Measurements from ENCODE around the gene GABRG2. TPM values are rescaled to one million over a fixed set of nuclear protein-coding genes. Genes with fewer than 3 reads are reported as not detected.

The GABRG2 gene
- total RNA-seq, 4 donors from 2014 or later: 0.14 TPM; not detected in 3

DNA sequence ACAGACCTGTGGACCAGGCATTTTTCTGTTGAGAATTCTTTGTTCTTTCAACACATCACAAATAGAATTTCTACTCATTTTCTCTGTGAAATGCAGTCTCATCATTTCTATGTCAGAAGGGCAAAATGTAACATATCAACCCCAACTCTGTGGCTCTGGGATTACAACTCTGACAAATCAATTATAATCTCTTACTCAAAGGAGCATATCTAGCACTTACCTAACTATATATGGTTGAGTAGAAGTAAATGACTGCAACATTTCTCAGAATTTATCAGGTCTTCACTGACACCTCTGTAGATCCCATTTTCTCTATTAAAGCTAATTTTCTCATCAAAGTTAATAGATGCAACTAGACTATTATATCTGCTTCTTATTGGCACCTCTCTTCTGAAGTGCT lies 64.8 kb downstream of the GABRG2 start:
- Histone ChIP-seq H3K36me3 (no peaks in the 10 kb centered on the region), H3K4me3 (no peak overlapping the region), H3K27me3 (no peaks in the 10 kb centered on the region), H3K4me1 (no peaks in the 10 kb centered on the region), H3K9me3 (no peaks in the 10 kb centered on the region), H3K27ac (no peak overlapping the region)
- intact Hi-C loops (cut with DNase I; ENCODE audit: low total_unique reads): loop anchor here (5.0 kb wide), 1 partner anchor 85 kb away; no protein-coding TSS in a partner anchor
- TF ChIP-seq POLR2A (IDR thresholded peaks at IDR 0.05): no peak
- TF ChIP-seq, protein P1, sequence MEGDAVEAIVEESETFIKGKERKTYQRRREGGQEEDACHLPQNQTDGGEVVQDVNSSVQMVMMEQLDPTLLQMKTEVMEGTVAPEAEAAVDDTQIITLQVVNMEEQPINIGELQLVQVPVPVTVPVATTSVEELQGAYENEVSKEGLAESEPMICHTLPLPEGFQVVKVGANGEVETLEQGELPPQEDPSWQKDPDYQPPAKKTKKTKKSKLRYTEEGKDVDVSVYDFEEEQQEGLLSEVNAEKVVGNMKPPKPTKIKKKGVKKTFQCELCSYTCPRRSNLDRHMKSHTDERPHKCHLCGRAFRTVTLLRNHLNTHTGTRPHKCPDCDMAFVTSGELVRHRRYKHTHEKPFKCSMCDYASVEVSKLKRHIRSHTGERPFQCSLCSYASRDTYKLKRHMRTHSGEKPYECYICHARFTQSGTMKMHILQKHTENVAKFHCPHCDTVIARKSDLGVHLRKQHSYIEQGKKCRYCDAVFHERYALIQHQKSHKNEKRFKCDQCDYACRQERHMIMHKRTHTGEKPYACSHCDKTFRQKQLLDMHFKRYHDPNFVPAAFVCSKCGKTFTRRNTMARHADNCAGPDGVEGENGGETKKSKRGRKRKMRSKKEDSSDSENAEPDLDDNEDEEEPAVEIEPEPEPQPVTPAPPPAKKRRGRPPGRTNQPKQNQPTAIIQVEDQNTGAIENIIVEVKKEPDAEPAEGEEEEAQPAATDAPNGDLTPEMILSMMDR (IDR thresholded peaks at IDR 0.05): no peak
- no peak for DNase-seq

DNA sequence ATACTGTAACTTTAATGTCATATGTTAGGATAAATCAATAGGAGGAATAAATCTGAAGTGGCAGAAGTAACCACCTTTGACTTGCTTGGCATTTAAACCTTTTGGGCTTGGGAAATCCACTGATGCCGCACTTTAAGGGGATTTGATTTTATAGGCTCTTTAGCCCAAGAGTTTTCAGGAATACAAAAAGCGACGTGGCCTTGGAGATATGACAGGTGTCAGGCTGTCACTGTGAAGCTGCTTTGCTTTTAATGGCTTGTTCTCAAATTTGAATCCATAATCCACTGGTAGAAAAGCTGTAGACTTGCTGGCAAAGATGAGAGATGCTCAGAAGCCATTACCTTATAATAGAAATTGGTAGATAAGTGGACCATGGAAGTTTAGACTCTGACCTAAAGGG lies 71.6 kb downstream of the GABRG2 start:
- no peak for DNase-seq
- intact Hi-C loops (cut with DNase I; ENCODE audit: low total_unique reads): no loop called here
- no peak overlapping the region for H3K4me3 ChIP-seq
- no peaks in the 10 kb centered on the region for H3K36me3 ChIP-seq
- no peaks in the 10 kb centered on the region for H3K9me3 ChIP-seq
- H3K4me1 ChIP-seq: no peaks in the 10 kb centered on the region
- no peak for TF ChIP-seq POLR2A (IDR thresholded peaks at IDR 0.05)
- TF ChIP-seq, protein P1 (IDR thresholded peaks at IDR 0.05): no peak
- no peaks in the 10 kb centered on the region for H3K27me3 ChIP-seq
- H3K27ac ChIP-seq: no peak overlapping the region

DNA sequence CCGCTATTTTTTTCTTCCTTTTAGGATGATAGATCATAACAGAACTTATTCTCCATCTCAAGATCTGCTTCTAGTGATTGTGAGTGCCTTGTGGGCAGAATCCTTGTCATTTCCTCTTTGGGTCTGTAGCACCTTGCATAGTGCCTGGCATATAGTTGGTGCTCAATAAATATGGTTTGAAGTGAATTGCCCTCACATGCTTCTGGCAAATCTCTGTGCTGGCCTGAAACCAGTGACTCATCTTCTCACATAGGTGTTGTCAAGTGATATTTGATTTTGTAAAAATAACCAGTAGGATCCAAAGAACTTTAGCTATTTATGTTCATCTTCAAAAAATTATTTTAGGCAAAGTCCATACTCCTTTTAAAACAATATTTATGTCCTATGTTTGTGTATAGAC lies 86.7 kb downstream of the GABRG2 start:
- no peaks in the 10 kb centered on the region for H3K27me3 ChIP-seq
- TF ChIP-seq, protein P1 (IDR thresholded peaks at IDR 0.05): no peak
- TF ChIP-seq POLR2A (IDR thresholded peaks at IDR 0.05): no peak
- H3K9me3 ChIP-seq: no peaks in the 10 kb centered on the region

DNA sequence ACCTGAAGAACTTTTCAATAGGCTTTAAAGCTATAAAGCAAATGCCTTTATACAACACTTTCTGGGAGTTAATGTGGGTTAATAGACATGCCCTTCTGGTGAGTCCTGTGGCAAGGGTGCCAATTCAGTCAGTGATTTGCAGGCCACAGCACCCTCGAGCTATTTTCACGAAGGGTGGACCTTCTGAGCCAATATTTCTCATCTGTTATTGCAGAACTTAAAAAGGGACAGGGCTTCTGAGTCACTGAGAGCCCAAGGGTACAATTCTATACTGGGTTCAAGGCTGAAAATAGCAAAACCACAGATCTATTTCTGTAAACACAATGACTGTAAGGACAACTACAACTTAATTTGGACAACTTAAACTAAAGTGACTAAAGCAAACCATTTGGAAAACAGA lies 92.8 kb downstream of the GABRG2 start:
- TF ChIP-seq, protein P1 (IDR thresholded peaks at IDR 0.05): no peak
- no peak for TF ChIP-seq POLR2A (IDR thresholded peaks at IDR 0.05)
- intact Hi-C loops (cut with DNase I; ENCODE audit: low total_unique reads): no loop called here
- no peaks in the 10 kb centered on the region for H3K36me3 ChIP-seq
- H3K9me3 ChIP-seq: no peaks in the 10 kb centered on the region
- no peak overlapping the region for H3K27ac ChIP-seq
- no peaks in the 10 kb centered on the region for H3K4me1 ChIP-seq
- DNase-seq: no peak
- no peaks in the 10 kb centered on the region for H3K27me3 ChIP-seq
- H3K4me3 ChIP-seq: no peak overlapping the region

More for the DNA sequence above, 86.7 kb downstream of the GABRG2 start:
- no peak for DNase-seq
- Histone ChIP-seq H3K4me3 (no peak overlapping the region), H3K4me1 (no peaks in the 10 kb centered on the region), H3K36me3 (no peaks in the 10 kb centered on the region), H3K27ac (no peak overlapping the region)
- intact Hi-C loops (cut with DNase I; ENCODE audit: low total_unique reads): no loop called here

DNA sequence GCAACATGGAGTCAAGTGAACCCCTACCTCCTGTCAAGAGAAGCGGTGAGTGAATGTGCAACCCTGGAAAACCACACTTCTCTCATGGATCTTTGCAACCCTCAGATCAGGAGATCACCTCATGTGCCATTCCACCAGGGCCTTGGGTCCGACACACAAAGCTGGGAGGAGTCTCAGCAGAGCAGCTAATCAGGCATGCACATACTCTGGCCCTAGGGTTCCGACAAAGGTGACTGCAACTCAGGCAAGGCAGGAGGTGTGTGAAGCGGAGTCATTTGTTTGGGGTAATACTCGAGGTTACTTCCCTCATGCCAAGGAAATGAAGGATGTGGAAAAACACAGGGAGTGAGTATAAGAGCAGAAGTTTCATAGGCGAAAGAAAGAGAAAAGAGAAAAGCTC lies 96.1 kb downstream of the GABRG2 start:
- no peak overlapping the region for H3K27ac ChIP-seq
- no peak overlapping the region for H3K4me3 ChIP-seq
- no peak for TF ChIP-seq POLR2A (IDR thresholded peaks at IDR 0.05)
- TF ChIP-seq, protein P1 (IDR thresholded peaks at IDR 0.05): no peak
- no peak for DNase-seq
- intact Hi-C loops (cut with DNase I; ENCODE audit: low total_unique reads): no loop called here
- no peaks in the 10 kb centered on the region for H3K36me3 ChIP-seq
- no peaks in the 10 kb centered on the region for H3K4me1 ChIP-seq
- no peaks in the 10 kb centered on the region for H3K9me3 ChIP-seq
- H3K27me3 ChIP-seq: no peaks in the 10 kb centered on the region

All from uterus (tissue), 4 donors.